Measurements from ENCODE around the gene BRAP. TPM values are rescaled to one million over a fixed set of nuclear protein-coding genes. Genes with fewer than 3 reads are reported as not detected.
A peak's percentile ranks its signal among the peaks of the same experiment; 100 is the strongest.
"Not testable (repeated sequence)": the region's sequence is repeated elsewhere in the genome, so short reads cannot be mapped to it uniquely, and the experiment has no call there.

Gene BRAP
- total and polyA plus RNA-seq, 4 experiments from 2014 or later, result 21.4 to 29.6 (median 26.7) TPM

GRCh38 chr12:111684485-111685198, 1.1 kb downstream of the BRAP start:
- CTCF ChIA-PET (ENCODE audit: partially characterized antibody), result interaction anchor here (1.4 kb wide), 1 partner anchor 128 kb away, joined by 3 read pairs; no protein-coding TSS in a partner anchor
- Mint-ChIP-seq H3K4me1 (peaks cover 17 to 64% (median 41%) of the 10 kb centered on the region in 4 donors), H3K36me3 (peaks cover 17 to 49% of the 10 kb centered on the region in 2 donors), H3K27ac (peak overlapping the region; percentile 81 to 98 (median 97)), H3K4me3 (peak overlapping the region; percentile 90 to 99 (median 96))
- not testable (repeated sequence) for H3K9me3 ChIP-seq (ENCODE audit: control insufficient read depth in 1 of 2, low read length in 2 of 2); H3K9me3 Mint-ChIP-seq; DNase-seq; H3K27me3 ChIP-seq (ENCODE audit: insufficient read depth, low read length); H3K27me3 Mint-ChIP-seq
- intact Hi-C loops (cut with micrococcal nuclease), result loop anchor here (1.0 kb wide), 1 partner anchor 129 kb away; no protein-coding TSS in a partner anchor
- peak overlapping the region; percentile 68 to 91 for H3K4me3 ChIP-seq (ENCODE audit: low read length in 2 of 2)
- POLR2A ChIA-PET (ENCODE audit: partially characterized antibody), result interaction anchor here (1.0 to 3.7 kb wide), 4 partner anchors 10 to 157 kb away, joined by 3 to 19 read pairs (median 6); partner anchors contain the start of gene MAPKAPK5
- H3K4me1 ChIP-seq (ENCODE audit: insufficient read depth, low read length), result peaks cover 28% of the 10 kb centered on the region
- peak overlapping the region; percentile 83 for H3K27ac ChIP-seq (ENCODE audit: low read depth, low read length)
- H3K36me3 ChIP-seq (ENCODE audit: insufficient read depth, low read length), result peaks cover 29% of the 10 kb centered on the region

GRCh38 chr12:111677186-111677585, 8.6 kb downstream of the BRAP start:
- Mint-ChIP-seq H3K27ac (no peak overlapping the region), H3K9me3 (no peaks in the 10 kb centered on the region), H3K27me3 (no peaks in the 10 kb centered on the region), H3K4me3 (no peak overlapping the region), H3K4me1 (peaks cover 0 to 9% (median 2%) of the 10 kb centered on the region in 4 donors), H3K36me3 (peaks cover 26 to 71% of the 10 kb centered on the region in 2 donors)
- H3K4me1 ChIP-seq (ENCODE audit: insufficient read depth, low read length), result no peaks in the 10 kb centered on the region
- DNase-seq, result no peak
- no peak overlapping the region for H3K4me3 ChIP-seq (ENCODE audit: low read length in 2 of 2)
- intact Hi-C loops (cut with micrococcal nuclease), result loop anchor here (10.0 kb wide), 1 partner anchor 222 kb away; no protein-coding TSS in a partner anchor
- no peaks in the 10 kb centered on the region for H3K9me3 ChIP-seq (ENCODE audit: control insufficient read depth in 1 of 2, low read length in 2 of 2)
- ChIA-PET CTCF (ENCODE audit: partially characterized antibody) (no interaction called here), POLR2A (ENCODE audit: partially characterized antibody) (interaction anchor here (1.9 kb wide), 1 partner anchor 9 kb away, joined by 8 read pairs; the partner anchor contains the start of genes ACAD10 and BRAP)
- H3K27ac ChIP-seq (ENCODE audit: low read depth, low read length), result no peak overlapping the region
- H3K36me3 ChIP-seq (ENCODE audit: insufficient read depth, low read length), result peaks cover 78% of the 10 kb centered on the region
- H3K27me3 ChIP-seq (ENCODE audit: insufficient read depth, low read length), result no peaks in the 10 kb centered on the region

- no peak overlapping the region for H3K27ac Mint-ChIP-seq
- Histone ChIP-seq H3K27me3 (ENCODE audit: insufficient read depth, low read length) (no peaks in the 10 kb centered on the region), H3K36me3 (ENCODE audit: insufficient read depth, low read length) (peaks cover 69% of the 10 kb centered on the region), H3K4me1 (ENCODE audit: insufficient read depth, low read length) (no peaks in the 10 kb centered on the region), H3K27ac (ENCODE audit: low read depth, low read length) (no peak overlapping the region), H3K4me3 (ENCODE audit: low read length in 2 of 2) (no peak overlapping the region), H3K9me3 (ENCODE audit: control insufficient read depth in 1 of 2, low read length in 2 of 2) (no peaks in the 10 kb centered on the region)
- POLR2A ChIA-PET (ENCODE audit: partially characterized antibody), result interaction anchor here (0.7 kb wide), 1 partner anchor 12 kb away, joined by 4 read pairs; the partner anchor contains the start of gene BRAP
- H3K36me3 Mint-ChIP-seq, result peaks cover 25 to 65% of the 10 kb centered on the region in 2 donors
- CTCF ChIA-PET (ENCODE audit: partially characterized antibody), result interaction anchor here (0.9 to 2.0 kb wide), 4 partner anchors 9 to 212 kb away, joined by 3 to 6 read pairs (median 5); no protein-coding TSS in a partner anchor
- peaks cover 0 to 2% (median 0%) of the 10 kb centered on the region in 4 donors for H3K4me1 Mint-ChIP-seq
- intact Hi-C loops (cut with micrococcal nuclease), result loop anchor here (2.0 to 10.0 kb wide), 2 partner anchors 219 to 277 kb away; no protein-coding TSS in a partner anchor
- H3K4me3 Mint-ChIP-seq, result no peak overlapping the region
- DNase-seq, result no peak
- no peaks in the 10 kb centered on the region for H3K9me3 Mint-ChIP-seq
- H3K27me3 Mint-ChIP-seq, result no peaks in the 10 kb centered on the region
Measured at GRCh38 chr12:111673503-111673902, 12.3 kb downstream of the BRAP start.

GRCh38 chr12:111672822-111673381, 12.9 kb downstream of the BRAP start:
- CTCF ChIA-PET (ENCODE audit: partially characterized antibody), result interaction anchor here (0.9 to 2.0 kb wide), 3 partner anchors 9 to 212 kb away, joined by 3 to 6 read pairs (median 5); no protein-coding TSS in a partner anchor
- no peak overlapping the region for H3K4me3 Mint-ChIP-seq
- H3K9me3 ChIP-seq (ENCODE audit: control insufficient read depth in 1 of 2, low read length in 2 of 2), result no peaks in the 10 kb centered on the region
- H3K4me1 Mint-ChIP-seq, result peaks cover 0 to 2% (median 0%) of the 10 kb centered on the region in 4 donors
- H3K36me3 Mint-ChIP-seq, result peaks cover 25 to 62% of the 10 kb centered on the region in 2 donors
- no peak overlapping the region for H3K27ac Mint-ChIP-seq
- no peaks in the 10 kb centered on the region for H3K27me3 ChIP-seq (ENCODE audit: insufficient read depth, low read length)
- intact Hi-C loops (cut with micrococcal nuclease), result loop anchor here (2.0 to 10.0 kb wide), 2 partner anchors 218 to 276 kb away; no protein-coding TSS in a partner anchor
- POLR2A ChIA-PET (ENCODE audit: partially characterized antibody), result interaction anchor here (1.3 kb wide), 1 partner anchor 13 kb away, joined by 5 read pairs; the partner anchor contains the start of genes ACAD10 and BRAP
- H3K4me1 ChIP-seq (ENCODE audit: insufficient read depth, low read length), result no peaks in the 10 kb centered on the region
- no peaks in the 10 kb centered on the region for H3K9me3 Mint-ChIP-seq
- no peaks in the 10 kb centered on the region for H3K27me3 Mint-ChIP-seq
- H3K36me3 ChIP-seq (ENCODE audit: insufficient read depth, low read length), result peaks cover 69% of the 10 kb centered on the region
- no peak overlapping the region for H3K4me3 ChIP-seq (ENCODE audit: low read length in 2 of 2)
- no peak for DNase-seq
- H3K27ac ChIP-seq (ENCODE audit: low read depth, low read length), result no peak overlapping the region

GRCh38 chr12:111664961-111665865, 20.5 kb downstream of the BRAP start:
- H3K4me1 Mint-ChIP-seq, result peaks cover 0 to 3% (median 2%) of the 10 kb centered on the region in 4 donors
- H3K36me3 Mint-ChIP-seq, result peaks cover 39 to 69% of the 10 kb centered on the region in 2 donors
- intact Hi-C loops (cut with micrococcal nuclease), result no loop called here
- H3K27ac Mint-ChIP-seq, result peak overlapping the region in 1 of 7 donors; percentile 72
- H3K27me3 Mint-ChIP-seq, result no peaks in the 10 kb centered on the region
- no peaks in the 10 kb centered on the region for H3K27me3 ChIP-seq (ENCODE audit: insufficient read depth, low read length)
- H3K27ac ChIP-seq (ENCODE audit: low read depth, low read length), result no peak overlapping the region
- no peak overlapping the region for H3K4me3 ChIP-seq (ENCODE audit: low read length in 2 of 2)
- peaks cover 50% of the 10 kb centered on the region for H3K36me3 ChIP-seq (ENCODE audit: insufficient read depth, low read length)
- H3K9me3 Mint-ChIP-seq, result no peaks in the 10 kb centered on the region
- DNase-seq, result no peak
- no peak overlapping the region for H3K4me3 Mint-ChIP-seq
- no peaks in the 10 kb centered on the region for H3K4me1 ChIP-seq (ENCODE audit: insufficient read depth, low read length)
- ChIA-PET POLR2A (ENCODE audit: partially characterized antibody) (no interaction called here), CTCF (ENCODE audit: partially characterized antibody) (no interaction called here)
- H3K9me3 ChIP-seq (ENCODE audit: control insufficient read depth in 1 of 2, low read length in 2 of 2), result no peaks in the 10 kb centered on the region

GRCh38 chr12:111664499-111664898, 21.3 kb downstream of the BRAP start:
- Histone ChIP-seq H3K27me3 (ENCODE audit: insufficient read depth, low read length) (no peaks in the 10 kb centered on the region), H3K27ac (ENCODE audit: low read depth, low read length) (no peak overlapping the region), H3K9me3 (ENCODE audit: control insufficient read depth in 1 of 2, low read length in 2 of 2) (no peaks in the 10 kb centered on the region), H3K36me3 (ENCODE audit: insufficient read depth, low read length) (peaks cover 45% of the 10 kb centered on the region), H3K4me1 (ENCODE audit: insufficient read depth, low read length) (no peaks in the 10 kb centered on the region), H3K4me3 (ENCODE audit: low read length in 2 of 2) (no peak overlapping the region)
- H3K27me3 Mint-ChIP-seq, result no peaks in the 10 kb centered on the region
- DNase-seq, result no peak
- ChIA-PET CTCF (ENCODE audit: partially characterized antibody) (interaction anchor here (1.7 kb wide), 1 partner anchor 9 kb away, joined by 6 read pairs; no protein-coding TSS in a partner anchor), POLR2A (ENCODE audit: partially characterized antibody) (no interaction called here)
- no peaks in the 10 kb centered on the region for H3K9me3 Mint-ChIP-seq
- H3K4me1 Mint-ChIP-seq, result peaks cover 0 to 3% (median under 1%) of the 10 kb centered on the region in 4 donors
- H3K36me3 Mint-ChIP-seq, result peaks cover 37 to 69% of the 10 kb centered on the region in 2 donors
- intact Hi-C loops (cut with micrococcal nuclease), result no loop called here
- H3K4me3 Mint-ChIP-seq, result no peak overlapping the region
- H3K27ac Mint-ChIP-seq, result peak overlapping the region in 1 of 7 donors; percentile 60

Data from CD4-positive, alpha-beta memory T cell (primary cell).